Osteoblast (primary cell): ENCODE measurements around the gene HMBS. TPM values are rescaled to one million over a fixed set of nuclear protein-coding genes. Genes with fewer than 3 reads are reported as not detected.
"Not testable (repeated sequence)": the region's sequence is repeated elsewhere in the genome, so short reads cannot be mapped to it uniquely, and the experiment has no call there.

Experiments used
- DNase-seq: peaks from one replicate; pipeline ENCODE4 v3.0.0; 2011; ENCODE audit warnings: low spot score, mixed read lengths; ENCODE audit not compliant: insufficient read length; ENCODE audit errors: missing footprints
- H2AFZ ChIP-seq: 2 replicates; pipeline ENCODE4 v1.6.0; 2011; ENCODE audit warnings: mild to moderate bottlenecking, low read length
- H3K27ac ChIP-seq: 2 replicates; pipeline ENCODE4 v1.5.1; 2011; ENCODE audit warnings: mild to moderate bottlenecking, low read depth, low read length, moderate library complexity
- H3K27me3 ChIP-seq: 2 replicates; pipeline ENCODE4 v1.6.0; 2012; ENCODE audit warnings: mild to moderate bottlenecking, control low read depth, inconsistent platforms, low read length, moderate library complexity; ENCODE audit not compliant: insufficient read depth
- H3K36me3 ChIP-seq: 2 replicates; pipeline ENCODE4 v1.5.1; 2011; ENCODE audit warnings: mild to moderate bottlenecking, low read length, control low read depth, moderate library complexity; ENCODE audit not compliant: insufficient read depth
- H3K4me1 ChIP-seq: 2 replicates; pipeline ENCODE4 v1.5.1; 2011; ENCODE audit warnings: mild to moderate bottlenecking, low read length, control low read depth, moderate library complexity; ENCODE audit not compliant: insufficient read depth
- H3K4me2 ChIP-seq: 2 replicates; pipeline ENCODE4 v1.6.0; 2011; ENCODE audit warnings: mild to moderate bottlenecking, low read length; ENCODE audit not compliant: insufficient read depth
- H3K4me3 ChIP-seq: fragments of 200-600 bp; sonication (generic); 3 replicates; pipeline ENCODE4 v1.5.1; 2012; ENCODE audit warnings: mild to moderate bottlenecking, low read length, inconsistent platforms; ENCODE audit not compliant: insufficient read depth
- H3K79me2 ChIP-seq: 2 replicates; pipeline ENCODE4 v1.6.0; 2012; ENCODE audit warnings: mild to moderate bottlenecking, low read length, control low read depth, inconsistent platforms; ENCODE audit not compliant: insufficient read depth
- H3K9me3 ChIP-seq: 2 replicates; pipeline ENCODE4 v1.5.1; 2011; ENCODE audit warnings: low read depth, low read length, control low read depth
- H4K20me1 ChIP-seq: 2 replicates; pipeline ENCODE4 v1.6.0; 2012; ENCODE audit warnings: mild to moderate bottlenecking, low read length, control low read depth; ENCODE audit not compliant: insufficient read depth
- total RNA-seq: library from RNA; depleted of rRNA; stranded (reverse); fragments of >200 nt; gene quantifications from 2 replicates; pipeline ENCODE4 v1.2.3, GENCODE V29; 2012
- TF ChIP-seq, protein P1 (sequence below): IDR thresholded peaks from 2 replicates; pipeline ENCODE4 v1.5.1; 2011; ENCODE audit warnings: mild to moderate bottlenecking, low read depth, low read length, moderate library complexity; ENCODE audit errors: extremely low read depth

Gene HMBS
- total RNA-seq, 1 donor, result 8.7 TPM

DNA sequence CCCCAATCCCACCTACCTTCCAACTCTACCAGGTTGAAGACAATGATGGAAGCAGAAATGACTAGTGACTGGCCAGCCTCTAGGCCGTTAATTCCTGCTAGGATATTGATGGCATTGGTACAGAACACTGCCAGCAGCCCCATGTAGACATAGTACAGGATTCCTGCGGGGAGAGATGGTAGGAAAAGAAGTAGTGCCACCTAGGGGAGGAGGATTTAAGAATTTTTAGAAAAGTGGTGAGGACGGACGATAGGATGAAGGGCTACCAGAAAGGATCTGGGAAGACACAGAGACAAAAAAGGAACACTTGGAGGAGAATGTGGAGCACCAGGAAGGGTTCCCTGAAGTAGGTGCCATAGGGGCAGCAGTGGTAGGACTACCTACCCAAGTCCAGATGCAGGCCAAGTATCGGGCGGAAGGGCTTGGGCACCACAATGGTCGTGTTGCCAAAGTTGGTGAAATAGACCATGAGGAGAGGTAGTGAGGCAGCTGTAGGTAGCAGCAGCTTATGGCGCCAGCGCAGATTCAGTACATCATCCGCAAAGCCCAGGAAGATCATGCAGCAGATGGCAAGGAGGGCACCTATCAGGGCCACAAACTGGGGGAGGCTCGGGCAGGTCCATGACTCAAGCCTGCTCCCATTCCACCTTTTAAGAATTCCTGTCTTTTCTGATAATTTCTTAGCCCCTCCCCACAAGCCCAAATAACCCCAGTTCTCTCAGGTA lies 15.7 kb downstream of the HMBS start:
- peak overlapping the region; percentile 5 for H2AFZ ChIP-seq
- DNase-seq, result peak; percentile 91

GRCh38 chr11:119100994-119101758 lies 16.5 kb downstream of the HMBS start:
- H3K4me1 ChIP-seq, result peaks cover 14% of the 10 kb centered on the region
- H3K27me3 ChIP-seq, result no peaks in the 10 kb centered on the region
- no peaks in the 10 kb centered on the region for H4K20me1 ChIP-seq
- TF ChIP-seq, protein P1, sequence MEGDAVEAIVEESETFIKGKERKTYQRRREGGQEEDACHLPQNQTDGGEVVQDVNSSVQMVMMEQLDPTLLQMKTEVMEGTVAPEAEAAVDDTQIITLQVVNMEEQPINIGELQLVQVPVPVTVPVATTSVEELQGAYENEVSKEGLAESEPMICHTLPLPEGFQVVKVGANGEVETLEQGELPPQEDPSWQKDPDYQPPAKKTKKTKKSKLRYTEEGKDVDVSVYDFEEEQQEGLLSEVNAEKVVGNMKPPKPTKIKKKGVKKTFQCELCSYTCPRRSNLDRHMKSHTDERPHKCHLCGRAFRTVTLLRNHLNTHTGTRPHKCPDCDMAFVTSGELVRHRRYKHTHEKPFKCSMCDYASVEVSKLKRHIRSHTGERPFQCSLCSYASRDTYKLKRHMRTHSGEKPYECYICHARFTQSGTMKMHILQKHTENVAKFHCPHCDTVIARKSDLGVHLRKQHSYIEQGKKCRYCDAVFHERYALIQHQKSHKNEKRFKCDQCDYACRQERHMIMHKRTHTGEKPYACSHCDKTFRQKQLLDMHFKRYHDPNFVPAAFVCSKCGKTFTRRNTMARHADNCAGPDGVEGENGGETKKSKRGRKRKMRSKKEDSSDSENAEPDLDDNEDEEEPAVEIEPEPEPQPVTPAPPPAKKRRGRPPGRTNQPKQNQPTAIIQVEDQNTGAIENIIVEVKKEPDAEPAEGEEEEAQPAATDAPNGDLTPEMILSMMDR, result peak; percentile 19
- peak overlapping the region; percentile 95 for H3K27ac ChIP-seq
- DNase-seq, result peak; percentile 66
- H3K4me3 ChIP-seq, result peak overlapping the region; percentile 91
- peak overlapping the region; percentile 79 for H3K4me2 ChIP-seq
- H3K9me3 ChIP-seq, result no peaks in the 10 kb centered on the region
- H3K79me2 ChIP-seq, result peaks cover 19% of the 10 kb centered on the region
- peaks cover 24% of the 10 kb centered on the region for H3K36me3 ChIP-seq
- H2AFZ ChIP-seq, result peak overlapping the region; percentile 97

More for the DNA sequence above, 15.7 kb downstream of the HMBS start:
- TF ChIP-seq, protein P1, result peak; percentile 58
- Histone ChIP-seq H3K4me1 (peaks cover 18% of the 10 kb centered on the region), H3K27me3 (no peaks in the 10 kb centered on the region), H3K4me2 (peak overlapping the region; percentile 79), H4K20me1 (no peaks in the 10 kb centered on the region), H3K36me3 (peaks cover 25% of the 10 kb centered on the region), H3K4me3 (peak overlapping the region; percentile 91), H3K9me3 (no peaks in the 10 kb centered on the region), H3K27ac (peak overlapping the region; percentile 95), H3K79me2 (peaks cover 19% of the 10 kb centered on the region)

- peaks cover 20% of the 10 kb centered on the region for H3K4me1 ChIP-seq
- H3K36me3 ChIP-seq, result peaks cover 17% of the 10 kb centered on the region
- peaks cover 19% of the 10 kb centered on the region for H3K79me2 ChIP-seq
- peak within 1 kb of the TSS; percentile 79 for H3K4me2 ChIP-seq
- TF ChIP-seq, protein P1, result no peak
- DNase-seq, result peak; percentile 93
- H3K27ac ChIP-seq, result peak within 1 kb of the TSS; percentile 95
- no peaks in the 10 kb centered on the region for H4K20me1 ChIP-seq
- no peaks in the 10 kb centered on the region for H3K27me3 ChIP-seq
- H2AFZ ChIP-seq, result peak within 1 kb of the TSS; percentile 97
- peak within 1 kb of the TSS; percentile 91 for H3K4me3 ChIP-seq
- H3K9me3 ChIP-seq, result no peaks in the 10 kb centered on the region
Observed at GRCh38 chr11:119101759-119102423, 17.2 kb downstream of the HMBS start, which contains the start of gene DPAGT1. Gene DPAGT1 (minus strand): TSS chr11:119101853. CDS start chr11:119101655, 198 bp downstream.

GRCh38 chr11:119103161-119103664 lies 18.5 kb downstream of the HMBS start:
- H3K79me2 ChIP-seq, result peaks cover 29% of the 10 kb centered on the region
- peak overlapping the region; percentile 91 for H3K4me3 ChIP-seq
- not testable (repeated sequence) for H4K20me1 ChIP-seq, H3K27me3 ChIP-seq, H3K9me3 ChIP-seq, DNase-seq, H3K36me3 ChIP-seq
- peak overlapping the region; percentile 79 for H3K4me2 ChIP-seq
- H2AFZ ChIP-seq, result peak overlapping the region; percentile 81
- peaks cover 25% of the 10 kb centered on the region for H3K4me1 ChIP-seq
- H3K27ac ChIP-seq, result peak overlapping the region; percentile 95
